Transverse colon (tissue), 4 donors: Measurements from ENCODE around the gene LRP1-AS.

Experiments used
- POLR2A ChIP-seq: fragments of 450-650 bp; IDR thresholded peaks from one replicate; pipeline ENCODE4 v1.6.1; 2016; ENCODE audit warnings: antibody characterized with exemption, mild to moderate bottlenecking, moderate library complexity
- POLR2AphosphoS5 ChIP-seq, 3 donors: sonication (generic); formaldehyde crosslinking; IDR thresholded peaks; one replicate each; pipeline ENCODE4 v1.6.1; 2016; ENCODE audit warnings: antibody characterized with exemption in 3 of 3
- TF ChIP-seq, protein P1 (sequence below), 5 experiments: fragments of 200-600 bp in 3 of 5; fragments of 450-650 bp in 2 of 5; sonication (generic) in 3 of 5; IDR thresholded peaks; 1 replicate in 2 of 5; 2 replicates in 3 of 5; pipeline ENCODE4 v1.5.1; 2016 to 2017; ENCODE audit warnings: antibody characterized with exemption in 5 of 5, inconsistent platforms in 3 of 5, mild to moderate bottlenecking in 2 of 5, moderate library complexity in 1 of 5

- TF ChIP-seq POLR2AphosphoS5 (IDR thresholded peaks at IDR 0.05): no peak
- TF ChIP-seq, protein P1, sequence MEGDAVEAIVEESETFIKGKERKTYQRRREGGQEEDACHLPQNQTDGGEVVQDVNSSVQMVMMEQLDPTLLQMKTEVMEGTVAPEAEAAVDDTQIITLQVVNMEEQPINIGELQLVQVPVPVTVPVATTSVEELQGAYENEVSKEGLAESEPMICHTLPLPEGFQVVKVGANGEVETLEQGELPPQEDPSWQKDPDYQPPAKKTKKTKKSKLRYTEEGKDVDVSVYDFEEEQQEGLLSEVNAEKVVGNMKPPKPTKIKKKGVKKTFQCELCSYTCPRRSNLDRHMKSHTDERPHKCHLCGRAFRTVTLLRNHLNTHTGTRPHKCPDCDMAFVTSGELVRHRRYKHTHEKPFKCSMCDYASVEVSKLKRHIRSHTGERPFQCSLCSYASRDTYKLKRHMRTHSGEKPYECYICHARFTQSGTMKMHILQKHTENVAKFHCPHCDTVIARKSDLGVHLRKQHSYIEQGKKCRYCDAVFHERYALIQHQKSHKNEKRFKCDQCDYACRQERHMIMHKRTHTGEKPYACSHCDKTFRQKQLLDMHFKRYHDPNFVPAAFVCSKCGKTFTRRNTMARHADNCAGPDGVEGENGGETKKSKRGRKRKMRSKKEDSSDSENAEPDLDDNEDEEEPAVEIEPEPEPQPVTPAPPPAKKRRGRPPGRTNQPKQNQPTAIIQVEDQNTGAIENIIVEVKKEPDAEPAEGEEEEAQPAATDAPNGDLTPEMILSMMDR (IDR thresholded peaks at IDR 0.05): no peak
- TF ChIP-seq POLR2A: no peak
Measured at GRCh38 chr12:57105011-57105753, 42.2 kb downstream of the LRP1-AS start.
